HG02798 (cell line): ENCODE data around the gene ANLN.
"Not testable (repeated sequence)": the region's sequence is repeated elsewhere in the genome, so short reads cannot be mapped to it uniquely, and the experiment has no call there.

Experiments
- ATAC-seq: cut with Tn5 transposase; IDR thresholded peaks from one replicate; pipeline ENCODE4 v1.9.1; 2021; ENCODE audit warnings: mild to moderate bottlenecking; ENCODE audit not compliant: unreplicated experiment, poor library complexity

ANLN gene

GRCh38 chr7:36497176-36497575 lies 107.5 kb downstream of the ANLN start:
- ATAC-seq = not testable (repeated sequence)

- ATAC-seq = no peak
These were observed 108.1 kb downstream of the ANLN start for GRCh38 chr7:36497775-36498174.
